Frontal cortex (tissue), 4 donors: ENCODE data around the gene PSME2. TPM values are rescaled to one million over a fixed set of nuclear protein-coding genes. Genes with fewer than 3 reads are reported as not detected.
A peak's percentile ranks its signal among the peaks of the same experiment; 100 is the strongest.

ENCODE experiments used
- DNase-seq, 2 donors: peaks; one replicate each; pipeline ENCODE4 v3.0.0; 2012; ENCODE audit warnings: low spot score in 2 of 2
- FAIRE-seq: peaks from 2 replicates; lab custom pipeline; 2012; peaks lifted over from hg19 to GRCh38; lab: Jason Lieb, UNC
- total RNA-seq: library from RNA; depleted of rRNA; stranded (reverse); fragments of >200 nt; gene quantifications from one replicate; pipeline ENCODE4 v1.2.3, GENCODE V29; 2014
- donor health status: control.
- donor health status: control.
- donor health status: control.

The PSME2 gene
- total RNA-seq, 1 donor from 2014 or later: 25.7 TPM

DNA sequence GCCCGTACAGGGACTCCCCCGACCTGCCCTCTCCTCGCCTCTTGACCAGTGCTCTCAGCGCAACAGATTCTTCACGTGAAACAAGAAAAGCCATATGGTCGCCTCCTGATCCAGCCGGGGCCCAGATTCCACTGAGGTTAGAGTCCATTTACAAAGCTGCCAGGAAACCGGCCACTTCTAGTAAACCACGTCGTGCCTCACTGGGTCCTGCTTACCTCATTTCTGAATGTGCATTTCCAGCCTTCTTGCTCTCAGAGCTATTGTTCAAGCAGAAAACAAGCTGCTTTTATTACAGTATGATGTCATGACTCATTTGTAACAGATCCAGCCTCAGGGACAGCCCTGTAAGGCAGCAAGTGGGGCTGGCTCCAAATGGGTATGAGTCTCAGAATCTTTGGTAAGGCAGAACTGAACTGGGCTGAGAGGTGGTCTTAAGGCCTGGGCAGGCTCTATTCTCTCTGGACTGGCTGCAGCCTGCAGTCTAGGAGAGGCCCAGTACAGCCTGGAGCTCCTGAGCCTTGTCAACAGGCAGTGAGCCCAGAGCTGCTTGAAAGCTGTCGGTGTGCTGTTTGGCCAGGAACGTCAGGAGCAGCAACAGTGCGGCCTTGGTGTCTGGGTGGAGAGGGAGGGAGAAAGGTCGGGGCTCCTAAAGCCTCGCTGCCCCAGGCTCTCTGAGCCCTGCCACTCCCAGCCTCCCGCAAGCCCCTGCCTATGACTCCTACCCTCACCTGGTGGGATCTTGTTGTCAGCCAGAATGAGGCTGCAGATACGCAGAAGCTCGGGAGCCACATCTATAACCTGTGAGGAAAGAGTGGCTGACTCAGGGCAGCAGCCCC is 33.8 kb upstream of the PSME2 start:
- DNase-seq: peak in 1 of 2 donors; percentile 59
- no peak for FAIRE-seq

DNA sequence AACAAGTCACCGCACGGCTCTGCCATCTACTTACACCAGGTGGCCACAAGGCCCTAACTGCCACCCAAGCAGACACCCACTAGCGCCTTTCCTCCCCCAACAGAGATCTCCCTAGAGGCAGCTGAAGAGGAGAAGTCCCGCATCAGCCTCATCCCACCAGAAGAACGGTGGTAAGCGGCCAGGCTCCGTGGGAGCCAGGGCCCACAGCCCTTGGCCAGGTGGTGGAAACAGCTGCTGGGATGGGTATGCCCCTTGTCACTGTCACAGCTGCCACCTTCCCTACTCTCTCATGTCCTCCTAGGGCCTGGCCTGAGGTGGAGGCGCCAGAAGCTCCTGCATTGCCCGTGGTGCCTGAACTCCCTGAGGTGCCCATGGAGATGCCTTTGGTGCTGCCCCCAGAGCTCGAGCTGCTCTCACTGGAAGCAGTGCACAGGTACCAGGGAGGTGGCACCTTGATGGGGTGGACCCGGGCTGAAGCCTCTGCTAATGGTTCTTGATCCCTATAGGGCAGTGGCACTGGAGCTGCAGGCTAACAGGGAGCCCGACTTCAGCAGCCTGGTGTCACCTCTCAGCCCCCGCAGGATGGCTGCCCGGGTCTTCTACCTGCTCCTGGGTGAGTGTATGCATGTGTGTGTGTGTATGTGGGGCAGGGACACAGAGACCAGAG is 33.0 kb upstream of the PSME2 start:
- FAIRE-seq: no peak
- DNase-seq: no peak

DNA sequence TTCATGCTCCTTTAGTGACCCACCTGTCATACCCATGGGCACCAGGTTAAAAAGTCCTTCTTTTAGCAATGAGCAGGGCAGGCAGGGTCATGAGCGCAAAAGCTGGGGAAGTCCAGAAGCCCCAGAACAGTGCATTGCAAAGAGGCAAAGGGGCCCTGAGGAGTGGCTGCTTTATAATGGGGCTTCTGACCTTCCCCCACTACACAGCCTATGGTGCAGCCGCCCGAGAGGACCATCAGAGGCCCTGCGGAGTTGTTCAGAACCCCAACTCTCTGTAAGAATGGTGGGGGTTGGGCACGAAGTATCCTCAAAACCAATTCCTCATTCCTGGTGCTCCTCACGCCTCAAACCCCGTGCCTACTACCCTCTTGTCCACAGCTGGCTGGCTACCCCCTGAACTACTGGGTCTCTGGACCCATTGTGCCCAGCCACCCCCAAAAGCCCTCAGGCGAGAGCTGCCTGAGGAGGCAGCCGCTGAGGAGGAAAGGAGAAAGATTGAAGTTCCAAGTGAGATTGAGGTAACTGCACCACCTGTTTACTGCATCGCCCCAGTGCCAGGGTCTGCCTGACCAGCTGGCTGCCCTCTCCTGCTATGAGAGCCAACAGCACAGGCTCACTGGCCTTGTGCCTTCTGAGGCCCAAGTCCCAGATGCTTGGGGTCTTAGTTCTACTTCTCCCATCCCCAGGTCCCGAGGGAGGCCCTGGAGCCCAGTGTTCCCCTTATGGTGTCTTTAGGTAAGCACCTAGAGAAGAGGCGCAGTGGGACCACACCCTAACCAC is 32.2 kb upstream of the PSME2 start:
- FAIRE-seq (no peak), DNase-seq (no peak)

DNA sequence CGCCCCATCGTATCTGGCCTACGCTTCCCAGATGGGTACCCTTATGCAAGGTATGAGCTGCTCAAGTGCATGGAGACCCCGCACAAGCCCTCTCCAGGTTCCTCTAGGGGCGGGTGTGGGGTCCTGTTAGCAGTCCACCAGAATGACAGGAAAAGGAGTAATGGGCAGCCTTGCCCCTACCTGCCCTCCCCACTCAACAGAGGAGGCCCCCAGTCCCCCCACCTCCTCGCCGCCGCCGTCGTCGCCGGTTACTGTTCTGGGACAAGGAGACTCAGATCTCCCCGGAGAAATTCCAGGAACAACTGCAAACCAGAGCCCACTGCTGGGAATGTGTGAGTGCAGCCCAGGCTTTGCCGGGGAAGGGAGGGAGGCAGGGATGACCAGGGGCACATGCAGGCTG is 31.5 kb upstream of the PSME2 start:
- FAIRE-seq: no peak
- no peak for DNase-seq

DNA sequence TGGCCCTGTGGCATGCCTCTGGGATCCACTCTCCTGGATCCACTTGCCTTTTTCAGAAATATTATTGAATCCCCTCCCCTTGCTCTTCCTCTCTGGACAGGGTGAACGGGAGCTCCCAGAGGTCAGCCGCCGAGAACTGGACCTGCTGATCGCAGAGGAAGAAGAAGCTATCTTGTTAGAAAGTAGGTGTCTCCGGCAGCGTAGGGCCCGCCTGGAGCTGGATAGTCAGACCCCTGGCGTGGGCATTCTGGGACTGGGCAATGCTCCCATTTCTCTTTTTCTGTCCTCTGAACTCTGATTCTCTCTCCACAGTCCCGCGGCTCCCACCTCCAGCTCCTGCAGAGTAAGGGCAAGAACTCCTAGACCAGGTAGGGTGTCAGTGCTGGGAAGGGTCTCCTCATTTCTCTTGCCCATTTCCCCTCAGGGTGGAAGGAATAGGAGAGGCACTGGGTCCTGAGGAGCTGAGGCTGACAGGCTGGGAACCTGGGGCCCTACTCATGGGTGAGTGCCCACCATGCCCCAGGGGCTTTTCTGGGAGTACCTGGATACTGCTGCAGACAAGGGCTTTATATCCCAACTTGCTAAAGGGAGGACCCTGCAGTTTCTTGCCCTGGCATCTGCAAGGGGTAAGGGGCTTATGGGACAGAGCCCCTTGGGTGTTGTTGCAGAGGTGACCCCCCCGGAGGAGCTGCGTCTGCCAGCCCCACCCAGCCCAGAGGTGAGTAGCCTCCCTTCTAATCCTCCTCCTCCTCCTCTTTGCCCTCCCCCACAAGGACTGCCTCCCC is 30.8 kb upstream of the PSME2 start:
- DNase-seq (no peak), FAIRE-seq (no peak)

DNA sequence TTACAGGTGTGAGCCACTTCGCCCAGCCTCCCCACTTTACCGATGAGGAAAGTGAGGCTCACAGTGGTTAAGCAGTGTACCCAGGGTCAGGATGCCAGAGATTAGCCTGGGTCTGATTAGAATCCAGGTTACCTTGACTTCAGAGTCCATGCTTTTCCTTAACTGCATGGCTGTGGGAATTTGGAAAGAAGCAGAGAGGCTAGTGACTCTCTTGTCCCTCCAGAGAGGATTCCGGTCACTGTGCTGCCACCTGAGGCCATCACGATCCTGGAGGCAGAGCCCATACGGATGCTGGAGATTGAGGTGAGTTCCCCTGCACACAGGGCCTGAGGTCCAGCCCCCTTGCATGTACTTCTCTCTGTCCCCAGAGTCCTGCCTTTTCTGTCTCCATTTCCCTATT is 30.2 kb upstream of the PSME2 start:
- no peak for FAIRE-seq
- DNase-seq: no peak

DNA sequence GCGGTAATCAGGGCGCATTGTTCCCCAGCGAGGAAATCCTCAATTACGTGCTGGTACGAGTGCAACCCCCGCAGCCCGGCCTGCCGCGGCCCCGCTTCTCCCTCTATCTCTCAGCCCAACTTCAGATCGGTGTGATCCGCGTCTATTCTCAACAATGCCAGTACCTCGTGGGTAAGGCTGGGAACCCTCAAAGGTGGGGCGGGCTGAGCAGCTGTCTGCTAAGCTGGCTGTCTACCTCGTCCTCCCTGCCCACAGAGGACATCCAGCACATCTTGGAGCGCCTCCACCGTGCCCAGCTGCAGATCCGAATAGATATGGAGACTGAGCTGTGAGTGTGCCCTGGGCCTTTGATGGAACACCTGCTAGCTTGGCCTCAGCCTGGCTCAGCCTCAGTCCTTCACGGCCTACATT is 26.5 kb upstream of the PSME2 start:
- FAIRE-seq (no peak), DNase-seq (no peak)

DNA sequence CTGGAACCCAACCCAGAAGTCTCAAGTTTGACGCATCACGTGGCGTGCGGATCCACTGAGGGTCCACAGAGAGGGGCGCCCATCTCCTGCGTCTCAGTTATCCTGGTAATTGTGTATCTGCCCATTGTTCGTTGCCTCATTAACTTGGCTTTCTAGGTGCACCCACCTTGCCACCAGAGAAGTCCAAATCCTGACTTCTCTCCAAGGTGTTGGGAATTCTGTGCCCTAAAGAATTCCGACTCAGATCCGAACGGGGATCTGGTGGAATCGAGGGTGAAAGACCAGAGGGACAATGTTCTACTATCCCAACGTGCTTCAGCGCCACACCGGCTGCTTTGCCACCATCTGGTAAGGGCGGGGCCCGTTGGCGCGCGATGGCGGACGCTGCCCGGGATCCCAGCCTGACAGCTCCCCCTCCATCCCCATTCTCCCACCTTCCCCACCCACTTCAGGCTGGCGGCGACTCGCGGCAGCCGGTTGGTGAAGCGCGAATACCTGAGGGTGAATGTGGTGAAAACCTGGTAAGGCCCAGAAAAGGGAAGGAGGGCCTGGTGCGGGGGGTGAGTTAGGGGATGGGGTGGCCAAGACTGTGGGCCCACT is 26.0 kb upstream of the PSME2 start:
- FAIRE-seq (no peak), DNase-seq (no peak)

DNA sequence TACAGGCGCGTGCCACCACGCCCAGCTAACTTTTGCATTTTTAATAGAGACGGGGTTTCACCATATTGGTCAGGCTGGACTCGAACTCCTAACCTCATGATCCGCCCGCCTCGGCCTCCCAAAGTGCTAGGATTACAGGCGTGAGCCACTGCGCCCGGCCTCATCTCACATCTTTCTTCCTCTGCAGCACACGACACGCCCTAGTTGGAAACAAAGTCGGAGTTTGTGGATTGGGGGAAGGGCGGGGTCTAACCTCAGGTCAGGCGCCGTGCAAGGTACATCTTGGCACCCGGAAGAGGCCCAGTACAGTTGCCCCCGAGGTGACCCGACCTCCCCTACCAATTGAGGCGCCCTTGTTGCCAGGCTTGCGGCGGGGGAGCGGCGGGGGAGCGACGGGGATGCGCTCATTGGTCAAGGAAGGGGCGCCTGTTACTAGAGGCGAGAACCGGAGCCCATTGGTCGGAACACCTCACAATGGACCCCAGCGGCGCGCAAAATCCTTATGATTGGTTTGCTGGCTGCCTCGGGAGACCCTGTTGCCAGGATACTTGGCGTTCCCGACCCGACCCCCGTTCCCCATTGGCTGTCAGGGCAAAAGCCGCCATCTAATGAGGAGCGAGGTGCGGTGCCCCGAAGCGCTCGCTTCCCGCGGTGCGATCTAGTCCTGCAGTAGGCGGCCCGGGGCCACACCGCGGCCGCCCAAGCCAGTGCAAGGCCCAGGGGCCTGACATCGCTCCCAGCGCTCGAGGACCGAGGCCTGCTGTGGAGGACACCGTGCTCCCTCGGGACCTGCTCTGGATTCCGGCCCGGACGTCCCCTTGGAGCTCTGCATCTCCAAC is 25.2 kb upstream of the PSME2 start, which contains the start of gene REC8:
TSS of gene REC8 (plus strand) at position 659 of the 839 bp plus-strand sequence. CDS start 473 bp downstream, outside the sequence.
- FAIRE-seq (no peak), DNase-seq (peak; percentile 80 to 93)

DNA sequence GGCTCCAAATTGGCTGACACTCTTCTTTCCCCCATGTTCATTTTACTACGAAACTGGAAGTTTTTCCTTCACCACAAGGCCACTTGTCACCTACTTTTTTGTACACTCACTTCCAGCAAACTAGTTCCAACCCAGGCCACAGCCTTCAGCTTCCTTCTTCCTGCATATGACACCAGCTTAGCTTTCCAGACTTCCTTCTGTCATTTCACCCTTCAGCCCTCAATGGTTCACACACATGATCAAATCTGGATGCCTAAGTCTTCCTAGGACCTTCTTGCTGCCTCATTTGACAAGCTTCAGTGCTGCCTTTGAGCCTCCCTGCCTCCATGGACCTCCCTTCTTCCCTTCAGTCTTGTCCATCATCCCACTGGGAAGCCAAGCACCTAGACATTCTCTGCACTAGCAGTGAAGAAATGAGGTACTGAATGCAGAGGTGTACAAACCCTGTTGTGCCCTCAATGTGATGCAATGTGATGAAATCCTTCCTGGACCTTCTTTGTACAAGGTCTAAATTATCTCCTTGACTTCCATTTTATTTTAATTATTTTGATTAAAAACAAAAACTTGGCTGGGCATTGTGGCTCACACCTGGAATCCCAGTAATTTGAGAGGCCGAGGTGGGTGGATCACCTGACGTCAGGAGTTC is 21.2 kb upstream of the PSME2 start:
- DNase-seq: no peak
- FAIRE-seq: no peak

DNA sequence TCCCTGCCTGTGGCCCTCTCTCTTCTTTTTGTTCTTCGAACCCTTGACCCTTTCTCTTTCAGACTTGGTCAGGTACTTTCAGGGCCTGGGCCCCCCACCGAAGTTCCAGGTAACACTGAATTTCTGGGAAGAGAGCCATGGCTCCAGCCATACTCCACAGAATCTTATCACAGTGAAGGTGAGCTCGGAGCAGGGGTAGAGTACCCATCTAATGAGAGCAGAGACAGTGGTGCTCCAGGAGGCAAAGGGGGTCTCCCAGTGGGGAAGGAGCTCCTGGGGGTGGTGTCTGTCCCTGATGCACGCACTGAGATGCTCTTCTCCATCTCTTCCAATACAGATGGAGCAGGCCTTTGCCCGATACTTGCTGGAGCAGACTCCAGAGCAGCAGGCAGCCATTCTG is 19.4 kb upstream of the PSME2 start:
- no peak for FAIRE-seq
- DNase-seq: no peak

DNA sequence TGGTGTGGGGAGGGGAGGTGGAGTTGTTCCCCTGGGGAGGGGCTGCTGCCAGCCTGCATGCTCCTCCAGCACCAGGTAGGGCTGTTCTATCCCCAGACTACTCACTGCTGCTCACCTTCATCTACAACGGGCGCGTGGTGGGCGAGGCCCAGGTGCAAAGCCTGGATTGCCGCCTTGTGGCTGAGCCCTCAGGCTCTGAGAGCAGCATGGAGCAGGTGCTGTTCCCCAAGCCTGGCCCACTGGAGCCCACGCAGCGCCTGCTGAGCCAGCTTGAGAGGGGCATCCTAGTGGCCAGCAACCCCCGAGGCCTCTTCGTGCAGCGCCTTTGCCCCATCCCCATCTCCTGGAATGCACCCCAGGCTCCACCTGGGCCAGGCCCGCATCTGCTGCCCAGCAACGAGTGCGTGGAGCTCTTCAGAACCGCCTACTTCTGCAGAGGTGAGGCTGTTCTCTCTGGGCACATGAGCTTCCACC is 18.1 kb upstream of the PSME2 start:
- DNase-seq: no peak
- FAIRE-seq: no peak

DNA sequence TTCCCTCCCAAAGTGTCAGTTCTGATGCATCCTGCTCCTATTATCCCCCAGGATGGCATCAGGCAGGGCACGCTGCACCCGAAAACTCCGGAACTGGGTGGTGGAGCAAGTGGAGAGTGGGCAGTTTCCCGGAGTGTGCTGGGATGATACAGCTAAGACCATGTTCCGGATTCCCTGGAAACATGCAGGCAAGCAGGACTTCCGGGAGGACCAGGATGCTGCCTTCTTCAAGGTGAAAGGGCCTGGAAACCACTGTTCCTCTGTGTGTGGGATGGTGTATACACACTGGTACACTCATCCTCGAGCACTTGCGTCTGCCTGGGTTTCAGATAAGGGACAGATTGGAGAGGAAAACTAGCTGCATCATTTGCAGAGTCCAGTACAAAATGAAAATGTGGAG is 15.7 kb upstream of the PSME2 start:
- no peak for FAIRE-seq
- DNase-seq: peak in 1 of 2 donors; percentile 38

DNA sequence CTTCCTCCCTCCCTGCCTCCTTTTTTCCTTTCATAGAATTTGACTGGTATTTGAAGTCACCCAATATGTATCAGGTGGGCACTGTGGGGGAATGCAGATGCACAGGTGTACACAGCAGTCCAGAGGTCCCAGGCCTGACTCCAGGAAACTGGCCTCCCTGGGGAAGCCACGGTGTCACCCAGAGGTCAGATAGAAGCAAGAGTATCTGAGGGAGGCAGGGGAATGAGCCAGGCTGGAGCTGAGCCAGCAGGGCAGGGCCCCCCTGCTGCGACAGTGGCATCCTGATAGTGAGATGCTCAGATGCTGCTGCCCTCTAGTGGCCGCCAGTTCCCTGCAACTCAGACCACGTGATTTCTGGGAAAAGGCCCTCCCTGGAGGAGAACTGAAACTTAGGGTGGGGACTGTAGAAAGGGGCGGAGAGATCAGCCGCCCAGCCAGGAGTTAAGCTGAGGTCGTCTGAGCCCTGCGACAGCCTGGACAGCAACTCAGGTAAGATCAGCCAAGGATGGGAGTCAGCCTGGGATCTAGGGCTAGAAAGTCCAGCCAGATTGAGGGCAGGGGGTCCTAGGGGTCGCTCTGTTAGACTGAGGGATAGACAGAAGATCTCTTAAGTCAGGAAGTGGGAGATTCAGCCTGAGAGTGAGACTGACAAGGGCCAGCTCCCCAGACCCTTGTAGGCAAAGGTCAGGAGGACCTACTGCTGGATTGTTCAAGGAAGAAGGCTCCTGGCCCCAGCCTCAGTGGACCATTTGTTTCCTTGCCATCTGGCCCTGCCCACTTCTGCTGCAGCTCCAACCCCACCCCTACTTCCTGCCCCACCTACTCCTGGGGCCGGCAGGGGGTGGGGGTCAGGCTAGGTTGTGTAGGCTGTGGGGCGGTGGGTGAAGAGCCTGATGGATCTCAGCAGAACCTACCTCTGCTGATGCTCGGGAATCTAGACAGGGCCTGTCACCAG is 14.7 kb upstream of the PSME2 start, which contains the start of gene IRF9:
TSS of gene IRF9 (plus strand) at position 416 of the 955 bp plus-strand sequence. CDS start 880 bp downstream, outside the sequence.
- DNase-seq (peak; percentile 91 to 97), FAIRE-seq (no peak)

DNA sequence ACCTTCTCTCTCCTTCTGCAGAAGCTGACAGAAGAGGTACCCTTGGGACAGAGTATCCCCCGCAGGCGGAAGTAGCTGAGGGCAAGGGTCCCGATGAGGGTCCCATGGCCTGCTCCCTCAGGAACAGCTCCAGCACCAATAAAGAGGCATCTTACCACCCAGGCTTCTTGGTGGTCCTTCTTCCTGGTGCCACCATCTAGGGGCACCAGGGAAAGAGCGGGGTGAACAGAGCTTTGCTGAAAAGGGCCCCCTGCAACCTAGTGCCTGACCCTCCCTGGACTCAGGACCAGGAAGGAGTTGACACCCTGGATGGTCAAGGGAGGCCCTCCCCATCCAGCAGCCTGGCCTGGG is 14.1 kb upstream of the PSME2 start:
- no peak for DNase-seq
- no peak for FAIRE-seq

DNA sequence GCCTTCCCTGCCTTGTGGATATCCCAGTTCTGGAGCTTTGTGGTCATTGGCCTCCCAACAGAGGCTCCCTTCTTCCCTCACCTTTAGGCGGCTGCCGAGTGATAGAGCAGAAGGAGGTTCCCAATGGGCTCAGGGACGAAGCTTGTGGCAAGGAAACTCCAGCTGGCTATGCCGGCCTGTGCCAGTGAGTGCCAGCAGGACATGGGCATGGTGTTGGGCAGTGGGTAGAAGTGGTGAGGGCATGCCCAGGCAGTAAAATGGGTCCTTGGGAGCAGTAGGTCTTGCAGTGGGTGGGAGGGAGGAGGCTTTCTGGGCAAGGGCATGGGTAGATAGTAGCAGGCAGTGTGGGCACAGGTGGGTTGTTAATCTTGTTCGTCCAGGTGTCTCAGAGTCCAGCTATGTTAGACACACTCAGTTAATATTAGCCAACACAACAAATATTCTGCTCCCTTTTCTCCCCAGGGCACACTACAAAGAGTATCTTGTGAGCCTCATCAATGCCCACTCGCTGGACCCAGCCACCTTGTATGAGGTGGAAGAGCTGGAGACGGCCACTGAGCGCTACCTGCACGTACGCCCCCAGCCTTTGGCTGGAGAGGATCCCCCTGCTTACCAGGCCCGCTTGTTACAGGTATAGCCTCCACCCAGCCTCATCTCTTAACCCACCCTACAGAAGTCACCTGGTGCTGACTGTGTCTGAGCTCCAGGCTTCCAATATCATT is 13.5 kb upstream of the PSME2 start:
- no peak for DNase-seq

More for the DNA sequence above, 13.5 kb upstream of the PSME2 start:
- no peak for FAIRE-seq
